ENCODE measurements around the gene ACTN4.

The ACTN4 gene

GRCh38 chr19:38617283-38617763 lies 30.1 kb upstream of the ACTN4 start:
- in situ Hi-C loops (cut with MboI; ENCODE audit: low sequenced_read_pairs, unreplicated experiment) = no loop called here
- DNase-seq (ENCODE audit: low spot score) = no peak

GRCh38 chr19:38617764-38618589 lies 29.5 kb upstream of the ACTN4 start, which contains the start of gene MAP4K1:
Gene MAP4K1, minus strand, starts transcription at chr19:38617953. Its CDS starts 58 bp downstream, at chr19:38617895.
- TF ChIP-seq CTCF (IDR thresholded peaks at IDR 0.05; ENCODE audit: borderline replicate concordance, control extremely low read depth, extremely low read depth, insufficient read depth, missing control alignments) = no peak
- peak; percentile 88 for DNase-seq (ENCODE audit: low spot score)
- in situ Hi-C loops (cut with MboI; ENCODE audit: low sequenced_read_pairs, unreplicated experiment) = no loop called here

More at GRCh38 chr19:38617283-38617763, 30.1 kb upstream of the ACTN4 start:
- no peak for TF ChIP-seq CTCF (IDR thresholded peaks at IDR 0.05; ENCODE audit: borderline replicate concordance, control extremely low read depth, extremely low read depth, insufficient read depth, missing control alignments)

- in situ Hi-C loops (cut with MboI; ENCODE audit: low sequenced_read_pairs, unreplicated experiment) = no loop called here
- TF ChIP-seq CTCF (IDR thresholded peaks at IDR 0.05; ENCODE audit: borderline replicate concordance, control extremely low read depth, extremely low read depth, insufficient read depth, missing control alignments) = no peak
- DNase-seq (ENCODE audit: low spot score) = peak; percentile 98
Observed at GRCh38 chr19:38618590-38619360, 28.7 kb upstream of the ACTN4 start, which contains the start of gene EIF3K. Gene EIF3K, plus strand, starts transcription at chr19:38619188. Its CDS starts 81 bp downstream, at chr19:38619269.

- no peak for TF ChIP-seq CTCF (IDR thresholded peaks at IDR 0.05; ENCODE audit: borderline replicate concordance, control extremely low read depth, extremely low read depth, insufficient read depth, missing control alignments)
- in situ Hi-C loops (cut with MboI; ENCODE audit: low sequenced_read_pairs, unreplicated experiment) = no loop called here
- no peak for DNase-seq (ENCODE audit: low spot score)
Observed at GRCh38 chr19:38619361-38620174, 27.9 kb upstream of the ACTN4 start.

- no peak for TF ChIP-seq CTCF (IDR thresholded peaks at IDR 0.05; ENCODE audit: borderline replicate concordance, control extremely low read depth, extremely low read depth, insufficient read depth, missing control alignments)
- in situ Hi-C loops (cut with MboI; ENCODE audit: low sequenced_read_pairs, unreplicated experiment) = loop anchor here (25.0 kb wide), 1 partner anchor 213 kb away; the partner anchor contains the start of gene FAM98C
- no peak for DNase-seq (ENCODE audit: low spot score)
Observed at GRCh38 chr19:38624822-38625221, 22.6 kb upstream of the ACTN4 start.

Data from GM13976 (cell line).